HL-60/S4 treated with phorbol 12-myristate 13-acetate at 8.2 ng/mL for 4 days and 3 days (cell line): ENCODE measurements around the gene ATP1A3.

Experiments
- in situ Hi-C: fragments of 300-500 bp; cut with MboI; formaldehyde crosslinking; loops from 2 replicates; pipeline ENCODE4 v1.15.0; 2022; ENCODE audit warnings: low sequenced_read_pairs

The ATP1A3 gene

DNA sequence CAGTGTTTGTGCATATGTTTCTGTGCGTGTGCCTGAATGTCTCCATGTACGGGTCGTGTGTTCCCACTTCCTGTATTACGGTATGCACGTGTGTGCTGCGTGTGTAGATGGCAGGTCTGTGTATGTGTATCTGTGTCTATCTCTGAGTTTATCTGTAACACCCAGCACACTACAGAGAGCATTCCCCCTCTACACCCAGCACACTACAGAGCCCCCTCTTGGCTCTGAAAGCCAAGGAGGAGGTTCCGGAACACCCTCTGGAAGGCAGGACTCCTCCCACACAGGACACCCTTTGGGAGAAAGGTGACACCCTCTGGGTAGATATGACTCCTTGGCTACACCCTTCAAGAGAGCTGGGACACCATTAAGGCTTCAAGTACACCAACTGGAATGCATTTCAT is 63.7 kb downstream of the ATP1A3 start:
- in situ Hi-C loops = no loop called here

DNA sequence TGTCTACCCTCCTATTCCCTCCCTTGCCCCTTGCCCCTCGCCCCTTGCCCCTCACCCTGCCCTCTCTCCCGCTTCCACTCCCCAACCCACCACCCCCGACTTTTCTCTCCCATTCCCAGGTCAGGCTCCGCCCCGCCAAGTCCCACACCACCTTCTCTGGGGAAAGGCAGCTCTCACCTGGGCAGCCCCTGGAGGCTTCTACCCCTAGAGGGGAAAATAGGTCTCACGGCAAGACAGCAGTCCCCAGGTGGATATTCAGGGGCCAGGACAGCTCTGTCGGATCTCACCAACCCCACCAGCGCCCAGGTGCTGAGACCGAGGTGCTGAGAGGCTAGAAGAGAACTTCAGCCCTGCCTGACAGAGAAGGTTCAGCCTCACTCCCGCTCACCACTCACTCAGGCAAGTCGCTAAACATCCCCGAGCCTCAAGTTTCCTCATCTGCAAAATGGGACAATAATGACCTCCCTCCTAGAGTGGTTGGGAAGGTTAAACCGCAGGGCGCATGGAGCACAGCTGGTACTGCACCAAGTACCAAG is 64.4 kb downstream of the ATP1A3 start:
- in situ Hi-C loops = no loop called here

DNA sequence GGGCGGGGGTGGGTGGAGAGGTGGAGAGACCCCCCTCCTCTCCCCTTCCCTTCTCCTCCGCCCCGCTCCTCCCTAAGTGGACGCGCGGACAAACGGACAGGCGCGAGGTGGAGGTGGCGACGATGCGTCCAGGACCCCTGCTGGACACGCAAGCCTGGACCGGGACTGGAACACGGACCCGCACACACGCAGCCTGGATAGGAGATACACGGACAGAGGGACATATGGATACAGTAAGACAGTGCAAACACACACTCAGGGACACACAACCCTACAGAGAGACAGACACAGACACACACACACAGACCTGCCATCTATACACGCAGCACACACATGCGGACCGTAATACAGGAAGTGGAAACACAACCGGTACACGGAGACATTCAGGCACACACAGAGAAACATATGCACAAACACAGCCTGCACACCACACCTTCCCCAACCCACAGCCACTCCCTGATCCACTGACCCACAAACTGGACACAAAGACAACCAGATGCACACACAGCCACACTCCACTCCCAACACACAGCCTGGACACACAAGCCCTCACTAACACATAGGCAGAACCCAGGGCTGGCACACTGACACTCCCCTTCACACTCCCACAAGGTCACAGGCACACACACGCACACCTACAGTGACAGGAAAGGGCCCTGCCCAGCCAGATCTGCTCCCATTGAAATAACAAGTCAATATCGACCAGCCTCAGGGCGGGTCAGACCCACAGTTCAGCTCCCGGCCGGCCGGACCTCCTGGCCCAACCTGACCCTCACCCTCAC is 65.1 kb downstream of the ATP1A3 start:
- in situ Hi-C loops = no loop called here

DNA sequence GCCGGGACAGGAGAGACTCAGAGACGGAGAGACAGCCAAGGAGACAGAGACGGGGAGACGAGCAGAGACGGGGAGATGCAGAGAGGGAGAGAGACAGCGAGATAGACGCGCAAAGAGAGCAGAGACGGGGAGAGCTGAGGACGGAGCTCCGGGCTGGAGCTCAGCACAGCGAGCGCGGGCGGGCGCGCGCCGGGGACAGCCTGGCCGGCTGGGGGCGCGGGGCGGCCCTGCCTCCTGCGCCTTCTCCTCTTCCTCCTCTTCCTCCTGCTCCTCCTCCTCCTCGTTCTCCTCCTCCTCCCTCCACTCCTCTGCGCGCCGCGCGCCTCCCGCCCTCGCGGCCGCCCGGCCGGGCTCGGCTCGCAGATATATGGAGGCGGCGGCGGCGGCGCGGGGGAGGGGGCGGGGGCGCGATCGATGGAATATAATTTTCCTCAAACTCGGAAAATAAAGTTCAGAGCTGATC is 65.8 kb downstream of the ATP1A3 start, which contains the start of gene ERFL:
Gene ERFL (minus strand): TSS at position 229 of the 463 bp plus-strand sequence. CDS start 15,530 bp downstream, outside the sequence.
- in situ Hi-C loops = no loop called here

DNA sequence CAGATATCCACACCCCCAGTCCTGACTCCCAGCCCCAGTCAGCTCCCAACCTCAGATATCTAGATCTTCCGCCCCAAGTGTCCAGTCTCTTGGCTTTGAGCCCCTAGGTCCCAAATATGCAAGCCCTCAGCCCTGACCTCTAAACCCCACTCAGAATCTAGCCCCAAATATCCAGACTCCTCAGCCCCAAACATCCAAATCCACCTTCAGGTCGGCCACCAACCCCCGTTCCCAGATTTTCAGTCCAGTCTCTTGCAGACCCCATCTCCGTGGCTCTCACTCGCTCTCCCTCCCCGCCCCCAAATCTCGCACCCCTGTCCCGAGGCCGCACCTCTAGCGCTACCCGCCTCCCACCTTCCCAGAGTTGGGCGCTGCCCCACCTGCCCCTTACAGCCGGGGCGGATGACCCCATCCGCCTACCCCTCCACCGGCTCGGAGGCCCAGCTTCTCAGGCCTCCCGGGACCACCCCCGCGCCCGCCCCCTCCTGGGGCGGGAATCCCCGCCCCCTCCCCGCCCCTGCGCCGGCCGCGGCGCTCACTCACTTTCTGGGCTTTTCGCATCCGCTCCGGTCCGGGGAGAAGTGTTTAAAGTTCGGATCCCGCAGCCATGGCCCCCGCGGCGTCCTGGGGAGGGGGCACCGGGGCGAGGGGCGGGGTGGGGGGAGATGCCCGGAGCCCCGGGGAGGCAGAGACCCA is 66.4 kb downstream of the ATP1A3 start:
- in situ Hi-C loops = no loop called here

DNA sequence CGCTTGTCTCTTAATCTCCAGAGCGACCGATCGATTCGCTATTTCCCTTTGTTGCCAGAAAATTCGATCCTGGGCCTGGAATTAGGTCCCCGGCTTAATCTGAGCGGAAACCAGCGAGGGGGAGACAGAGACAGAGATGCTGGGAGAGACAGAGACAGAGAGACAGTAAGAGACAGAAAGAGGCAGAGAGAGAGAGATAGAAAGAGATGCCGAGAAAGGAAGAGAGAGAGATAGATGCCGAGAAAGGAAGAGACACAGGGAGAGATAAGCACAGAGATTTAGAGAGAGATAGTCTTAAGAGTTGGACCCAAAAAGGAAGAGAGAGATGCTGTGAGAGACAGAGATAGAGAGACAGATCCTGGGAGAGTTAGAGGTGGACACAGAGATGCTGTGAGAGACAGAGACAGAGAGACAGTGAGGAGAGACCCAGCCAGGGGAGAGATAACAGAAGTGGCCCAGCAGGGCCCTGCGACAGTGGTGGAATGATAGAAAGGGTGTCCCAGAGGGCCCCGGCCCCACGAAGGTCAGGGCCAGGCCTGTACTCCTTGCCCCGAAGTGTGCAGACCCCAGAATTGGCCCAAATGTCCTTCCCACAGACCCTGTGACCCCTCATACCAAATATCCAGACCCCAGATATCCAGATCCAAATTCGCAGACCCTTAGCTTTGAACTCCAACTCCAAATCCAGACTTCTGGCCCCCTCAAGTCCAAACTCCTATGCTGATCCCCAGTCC is 67.1 kb downstream of the ATP1A3 start:
- in situ Hi-C loops = no loop called here

DNA sequence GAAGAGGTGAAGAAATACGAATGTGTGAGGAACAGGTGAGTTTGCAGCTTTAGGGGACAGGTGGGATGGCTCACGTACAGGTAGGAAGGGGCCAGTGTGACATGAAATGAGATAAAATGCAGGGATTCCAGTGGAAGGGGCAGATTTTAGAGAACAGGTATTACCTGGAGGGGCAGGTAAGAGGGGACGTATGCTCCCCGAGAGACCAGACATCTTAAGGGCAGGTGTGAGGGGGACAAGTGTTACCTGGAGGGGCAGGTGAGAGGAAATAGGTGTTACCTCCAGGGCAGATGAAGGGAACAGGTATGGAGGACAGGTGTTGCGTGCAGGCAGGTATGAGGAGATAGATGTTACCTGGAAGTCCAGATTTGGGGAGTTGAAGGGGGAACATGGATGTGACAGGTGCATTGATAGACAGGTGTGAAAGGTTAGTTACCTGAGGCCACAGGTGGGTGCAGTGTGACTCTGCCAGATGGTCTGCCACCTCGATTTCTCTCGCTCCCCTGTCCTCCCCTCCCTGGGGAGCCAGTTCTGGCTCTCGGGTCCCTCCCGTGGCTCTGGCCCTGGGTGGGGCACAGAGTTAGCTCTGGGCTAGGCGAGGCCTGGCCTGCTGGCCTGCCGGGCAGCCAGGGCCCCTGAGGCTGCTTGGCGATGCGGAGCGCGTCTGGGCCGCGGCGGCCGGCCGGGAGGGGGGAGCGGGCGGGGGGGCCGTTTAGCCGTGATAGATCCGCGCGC is 67.8 kb downstream of the ATP1A3 start:
- in situ Hi-C loops = no loop called here

DNA sequence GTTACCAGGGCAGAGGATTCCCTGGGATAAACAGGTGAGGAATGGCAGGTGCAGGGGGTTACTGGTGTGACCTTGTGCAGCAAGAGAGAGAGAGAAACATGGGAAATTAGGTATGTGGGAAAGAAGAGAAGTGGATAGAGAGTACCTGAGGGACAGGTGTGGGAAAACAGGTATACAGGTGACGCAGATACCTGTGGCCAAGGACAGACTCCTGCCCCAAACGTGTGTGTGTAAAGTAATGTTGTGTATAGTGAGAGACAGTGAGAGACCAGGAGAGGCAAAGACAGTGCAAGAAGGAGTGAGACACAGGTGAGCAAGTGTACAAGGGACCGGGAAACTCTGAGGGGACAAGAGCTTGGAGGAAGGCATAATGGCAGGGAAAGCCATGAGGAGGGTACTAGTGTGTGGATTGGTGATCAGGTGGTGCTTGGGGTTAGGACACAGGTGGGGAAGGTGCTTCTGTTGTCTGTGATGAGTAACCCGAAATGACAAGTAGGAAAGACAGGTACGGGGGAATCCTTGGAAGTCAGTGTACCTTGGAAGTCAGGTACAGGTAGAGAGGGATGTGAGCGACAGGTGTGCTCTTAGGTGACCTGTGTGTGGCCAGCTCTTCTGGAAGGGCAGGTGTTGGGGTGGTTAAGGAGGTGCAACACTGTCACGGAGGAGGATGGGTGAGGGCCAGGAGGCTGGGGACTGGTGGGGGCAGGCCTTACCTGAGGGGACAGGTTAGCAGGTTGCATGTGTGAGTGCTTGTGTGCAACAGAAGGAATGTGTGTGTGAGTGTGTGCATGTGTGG is 68.6 kb downstream of the ATP1A3 start:
- in situ Hi-C loops = no loop called here

DNA sequence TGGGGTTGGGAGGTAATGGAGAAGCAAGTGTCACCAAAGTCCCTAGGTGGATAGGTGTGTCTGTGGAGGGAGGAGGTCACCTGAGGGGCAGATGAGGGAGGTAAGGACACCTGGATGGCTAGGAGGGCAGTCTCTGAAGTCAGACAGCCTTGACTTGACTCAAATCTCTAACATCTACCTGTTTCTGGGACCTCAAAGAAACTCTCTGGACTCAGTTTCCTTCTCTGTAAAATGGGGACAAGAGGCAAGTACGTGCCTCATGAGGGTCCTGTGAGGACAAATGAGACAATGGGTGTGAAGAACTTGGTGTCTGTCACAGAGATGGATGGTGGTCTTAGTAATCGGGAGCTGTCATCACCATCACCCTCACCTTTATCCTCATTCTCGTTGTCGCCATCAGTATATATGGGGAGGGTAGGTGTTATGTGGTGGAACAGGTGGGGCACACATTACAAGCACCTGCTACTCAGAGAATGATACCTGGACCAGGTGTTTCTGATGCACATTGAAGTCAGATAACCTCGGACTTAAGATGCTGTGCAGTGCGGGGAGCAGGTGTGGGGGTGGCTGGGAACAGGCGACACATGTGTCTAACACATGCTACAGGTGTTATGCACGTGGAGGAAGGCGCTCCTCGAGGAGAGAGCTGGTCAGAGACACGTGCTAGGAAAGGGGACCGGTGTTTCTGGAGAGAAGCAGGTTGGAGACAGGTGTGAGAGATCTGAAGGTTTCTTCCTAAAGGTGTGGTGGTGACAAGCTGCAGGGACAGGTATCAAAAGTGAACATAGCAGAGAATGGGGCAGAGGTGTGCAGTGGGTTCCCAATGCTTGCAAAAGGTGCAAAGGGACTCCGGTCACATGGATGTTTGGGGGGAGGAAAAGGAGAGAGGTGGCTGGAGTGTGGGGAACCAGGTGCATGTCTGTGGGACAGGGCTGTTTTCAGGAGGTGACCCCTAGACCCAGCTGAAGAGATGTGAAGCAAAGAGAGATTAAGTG is 69.6 kb downstream of the ATP1A3 start:
- in situ Hi-C loops = no loop called here

DNA sequence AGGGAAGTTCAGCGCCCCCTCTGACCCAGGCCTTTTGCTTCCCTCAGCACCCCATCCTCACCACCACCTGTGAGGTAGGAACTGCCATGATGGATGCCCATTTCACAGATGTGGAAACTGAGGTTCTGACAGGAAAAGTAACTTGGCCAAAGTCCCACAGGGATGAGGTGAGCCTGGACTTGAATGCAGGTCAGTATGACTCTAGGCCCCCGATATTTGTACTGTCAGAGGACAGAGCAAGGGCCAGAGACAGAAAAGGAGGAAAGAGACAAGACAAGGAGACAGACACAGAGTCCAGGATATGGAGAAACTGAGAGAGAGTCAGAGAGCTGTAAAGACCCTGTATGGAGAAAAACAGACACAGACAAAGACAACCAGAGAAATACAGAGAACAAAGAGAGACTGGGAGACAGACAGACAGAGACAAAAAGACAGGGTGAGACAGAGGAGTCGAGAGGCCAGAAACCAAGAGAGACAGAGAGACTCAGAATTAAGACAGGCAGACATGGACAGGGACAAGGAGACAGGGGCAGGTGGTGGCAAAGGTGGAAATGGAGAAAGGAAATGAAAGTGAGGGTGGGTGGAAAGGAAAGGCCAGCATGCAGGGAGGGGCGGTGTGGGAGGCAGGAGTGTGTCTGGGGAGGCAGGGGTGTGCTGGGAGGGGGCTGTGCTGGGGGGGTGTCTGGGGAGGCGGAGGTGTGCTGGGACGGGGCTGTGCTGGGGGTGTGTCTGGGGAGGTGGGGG is 70.8 kb downstream of the ATP1A3 start:
- in situ Hi-C loops = no loop called here

DNA sequence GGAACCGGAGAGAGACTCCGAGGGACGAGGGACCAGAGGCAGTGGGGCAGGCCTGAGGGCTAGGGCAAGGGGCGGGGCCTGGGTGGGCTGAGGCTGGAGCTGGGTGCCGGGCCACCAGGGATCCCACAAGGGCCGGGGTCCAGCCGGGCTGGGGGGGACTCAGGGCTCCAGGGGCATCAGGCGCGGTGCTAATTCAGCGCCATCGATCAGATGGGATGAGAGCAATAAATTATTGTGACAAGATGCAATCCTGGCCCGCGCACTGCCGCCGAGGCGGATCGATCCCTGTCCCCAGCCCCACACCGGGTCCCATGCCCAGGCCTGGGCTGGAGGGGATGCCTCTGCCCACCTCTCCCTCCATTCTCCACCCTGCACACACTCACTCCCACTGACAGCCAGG is 71.4 kb downstream of the ATP1A3 start:
- in situ Hi-C loops = no loop called here

DNA sequence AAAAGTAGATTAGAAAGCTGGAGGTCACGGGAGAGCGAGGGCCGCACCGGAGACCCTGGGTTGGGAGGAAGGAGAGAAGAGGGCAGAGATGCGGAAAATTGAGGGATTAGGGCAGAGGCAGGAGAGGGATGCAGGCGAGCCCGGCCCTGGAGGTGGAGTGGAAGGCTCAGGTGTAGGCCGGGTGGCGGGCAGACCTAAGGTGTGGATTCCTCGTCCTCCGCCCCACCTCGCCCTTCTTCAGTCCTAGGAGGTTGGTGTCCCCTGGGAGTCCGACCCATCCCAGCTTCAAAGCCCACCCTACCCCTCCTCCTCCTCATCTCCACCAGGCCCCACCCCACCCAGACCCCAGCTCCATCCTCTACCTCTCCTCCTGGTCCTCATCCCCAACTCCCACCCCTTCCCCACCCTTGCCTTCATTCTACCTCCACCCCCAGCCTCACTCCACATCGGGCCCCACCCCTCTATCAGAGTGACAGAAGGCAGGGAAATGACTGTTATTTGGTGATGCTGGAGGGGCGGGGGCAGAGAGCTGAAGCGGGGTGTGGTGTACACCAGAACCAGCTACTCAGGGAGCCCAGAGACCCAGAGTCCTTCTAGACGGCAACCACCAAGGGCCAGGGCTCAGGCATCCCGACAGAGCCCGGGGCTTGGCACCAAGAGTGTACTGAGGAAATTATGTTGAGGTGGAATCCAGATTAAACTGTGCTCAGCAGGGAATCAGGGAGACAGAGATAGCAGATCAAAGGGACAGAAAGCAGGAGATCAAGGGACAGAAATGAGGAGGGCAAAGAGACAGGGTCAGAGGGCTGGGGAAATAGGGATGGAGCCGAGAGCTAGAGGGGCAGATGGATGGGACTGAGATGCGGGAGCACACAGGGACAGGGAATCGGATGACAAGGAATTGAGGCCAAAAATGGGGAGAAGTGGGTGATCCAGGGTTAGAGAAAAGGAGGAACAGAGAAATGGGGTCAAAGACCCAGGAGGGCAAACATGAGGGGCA is 72.2 kb downstream of the ATP1A3 start:
- in situ Hi-C loops = no loop called here

DNA sequence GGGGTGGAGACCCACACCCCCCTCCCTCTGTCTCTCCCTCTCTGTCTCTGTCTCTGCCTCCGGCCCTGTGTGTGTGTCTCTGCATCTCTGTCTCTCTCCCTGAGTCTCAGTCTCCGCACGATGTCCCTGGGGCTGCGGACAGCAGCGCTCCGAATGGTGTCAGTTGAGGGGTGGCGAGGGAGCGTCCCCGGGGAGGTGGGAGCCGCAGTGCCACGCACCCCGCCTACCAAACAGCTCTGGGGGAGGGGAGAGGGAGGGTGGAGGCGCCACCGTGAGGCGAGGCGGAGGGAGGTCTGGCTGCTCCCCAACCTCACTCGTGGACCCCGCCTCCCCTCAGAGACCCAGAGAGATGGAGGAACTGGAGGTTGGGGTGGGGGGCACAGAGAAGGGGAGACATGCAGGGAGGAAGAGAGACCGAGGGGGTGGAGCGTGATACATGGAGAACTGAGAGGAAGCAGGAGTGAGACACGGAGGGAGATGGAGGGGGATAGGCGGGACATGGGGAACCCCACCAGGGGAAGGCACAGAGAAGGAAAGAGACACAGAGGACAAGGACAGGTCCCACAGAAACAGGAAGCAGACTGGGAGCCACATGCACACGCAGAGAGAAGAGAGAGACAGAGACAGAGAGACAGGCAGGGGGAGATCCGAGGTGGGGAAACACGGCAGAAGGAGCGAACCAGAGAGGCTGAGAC is 73.0 kb downstream of the ATP1A3 start:
- in situ Hi-C loops = no loop called here

DNA sequence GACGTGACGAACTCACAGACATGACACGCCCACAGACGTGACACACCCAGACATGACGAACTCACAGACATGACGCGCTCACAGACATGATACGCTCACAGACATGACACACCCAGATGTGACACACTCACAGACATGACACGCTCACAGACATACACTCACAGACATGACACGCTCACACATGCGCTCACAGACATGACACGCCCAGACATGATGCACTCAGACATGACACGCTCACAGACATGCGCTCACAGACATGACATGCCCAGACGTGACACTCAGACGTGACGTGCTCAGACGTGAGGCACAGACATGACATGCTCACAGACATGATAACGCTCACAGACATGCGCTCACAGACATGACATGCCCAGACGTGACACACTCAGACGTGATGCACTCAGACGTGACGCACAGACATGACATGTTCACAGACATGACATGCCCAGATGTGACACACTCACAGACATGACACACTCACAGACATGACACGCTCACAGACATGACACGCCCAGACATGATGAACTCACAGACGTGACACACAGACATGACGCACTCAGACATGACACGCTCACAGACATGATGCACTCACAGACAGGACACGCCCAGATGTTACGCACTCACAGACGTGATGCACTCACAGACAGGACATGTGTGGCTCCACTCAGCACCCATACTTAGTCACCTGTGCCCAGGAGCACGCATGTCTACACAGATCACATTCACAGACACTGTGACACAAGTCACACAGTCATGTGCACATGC is 73.9 kb downstream of the ATP1A3 start:
- in situ Hi-C loops = no loop called here

DNA sequence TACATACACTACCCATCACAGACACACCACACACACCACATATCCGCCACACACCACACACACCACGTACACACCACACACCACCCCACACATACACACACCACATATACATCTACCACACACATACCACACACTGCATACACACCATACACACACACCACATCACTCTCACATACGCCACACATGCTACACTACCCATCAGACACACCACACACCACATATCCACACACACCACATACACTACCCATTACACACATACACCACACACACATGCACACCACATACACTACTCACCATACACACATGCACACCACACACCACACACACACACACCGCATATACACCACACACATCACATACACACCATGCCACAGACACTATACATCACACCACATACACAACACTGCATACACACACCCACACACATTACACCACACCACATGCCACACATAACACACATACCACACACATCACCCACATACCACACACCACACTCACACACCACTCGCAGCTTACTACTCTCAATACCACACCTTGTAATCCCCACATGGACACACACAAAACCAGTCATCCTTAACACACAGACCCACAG is 75.3 kb downstream of the ATP1A3 start:
- in situ Hi-C loops = no loop called here
